A549 treated with Hydrocortisone at 1 μM for 4 hours (cell line): ENCODE measurements around the gene SIGLEC1. TPM values are rescaled to one million over a fixed set of nuclear protein-coding genes. Genes with fewer than 3 reads are reported as not detected.

Source experiments
- total RNA-seq: library from RNA; stranded (reverse); fragments of 200-300 nt; extraction: Qiagen RNA extraction; gene quantifications from 5 replicates; pipeline ENCODE4 v1.2.3, GENCODE V29; 2022

The SIGLEC1 gene
- 0.02 to 0.03 TPM (median 0.02 TPM) in 3 of 5 replicates, not detected in the others for total RNA-seq

GRCh38 chr20:3712279-3712873 lies at the start of gene SIGLEC1:
Gene SIGLEC1, minus strand, starts transcription at chr20:3712600. Its CDS starts 5,472 bp downstream, at chr20:3707128.

GRCh38 chr20:3732327-3733118 lies 20.1 kb upstream of the SIGLEC1 start, which contains the start of gene HSPA12B:
Gene HSPA12B, plus strand, starts transcription at chr20:3732685. Its CDS starts 5,990 bp downstream, at chr20:3738675.

GRCh38 chr20:3681931-3682781 lies 30.2 kb downstream of the SIGLEC1 start, which contains the start of gene ADAM33:
Gene ADAM33, minus strand, starts transcription at chr20:3682010. Its CDS starts 6 bp downstream, at chr20:3682004.

GRCh38 chr20:3663031-3663701 lies 49.2 kb downstream of the SIGLEC1 start, which contains the start of gene GFRA4:
Gene GFRA4, minus strand, starts transcription at chr20:3663399. Its CDS starts 0 bp downstream, at chr20:3663399.

Other genes with a start within 250 kb of the SIGLEC1 start
- 18.9 to 27.9 TPM (median 25.3 TPM) in 5 replicates for gene ATRN, start 241.6 kb downstream of the SIGLEC1 start, total RNA-seq
- gene GFRA4, start 49.2 kb downstream of the SIGLEC1 start, total RNA-seq, result not detected in 5 replicates
- gene ADAM33, start 30.6 kb downstream of the SIGLEC1 start, total RNA-seq, result 0.05 to 0.17 TPM (median 0.09 TPM) in 4 of 5 replicates, not detected in the other
- 0.43 to 0.70 TPM (median 0.54 TPM) in 5 replicates for gene HSPA12B, start 20.1 kb upstream of the SIGLEC1 start, total RNA-seq
- 102 to 158 TPM (median 151 TPM) in 5 replicates for gene ADISSP, start 55.2 kb upstream of the SIGLEC1 start, total RNA-seq
- 1.3 to 2.3 TPM (median 1.9 TPM) in 5 replicates for gene SPEF1, start 68.8 kb upstream of the SIGLEC1 start, total RNA-seq
- 101 to 123 TPM (median 120 TPM) in 5 replicates for gene CENPB, start 74.1 kb upstream of the SIGLEC1 start, total RNA-seq
- gene CDC25B, start 83.7 kb upstream of the SIGLEC1 start, total RNA-seq, result 208 to 221 TPM (median 209 TPM) in 5 replicates
- 15.1 to 18.7 TPM (median 17.1 TPM) in 5 replicates for gene AP5S1, start 107.9 kb upstream of the SIGLEC1 start, total RNA-seq
- gene MAVS, start 134.2 kb upstream of the SIGLEC1 start, total RNA-seq, result 18.1 to 27.2 TPM (median 23.2 TPM) in 5 replicates
- 53.1 to 62.2 TPM (median 54.5 TPM) in 5 replicates for gene PANK2, start 176.8 kb upstream of the SIGLEC1 start, total RNA-seq